Measurements from ENCODE around the gene COL1A2. TPM values are rescaled to one million over a fixed set of nuclear protein-coding genes. Genes with fewer than 3 reads are reported as not detected.

The COL1A2 gene
- 100 to 1,000 TPM in 2 of 3 donors, 10 to 100 TPM in 1; 94.5 to 300 (median 113) TPM for total RNA-seq

GRCh38 chr7:94394437-94395140, at the start of gene COL1A2:
Gene COL1A2 (plus strand): TSS chr7:94394895. CDS start chr7:94395032, 137 bp downstream.
- no peaks in the 10 kb centered on the region for H3K4me1 ChIP-seq
- H3K27ac ChIP-seq: peak within 1 kb of the TSS; percentile 73 to 82
- no peaks in the 10 kb centered on the region for H3K27me3 ChIP-seq
- peak within 1 kb of the TSS; percentile 52 to 70 (median 68) for H3K4me3 ChIP-seq
- H3K36me3 ChIP-seq: no peaks in the 10 kb centered on the region
- intact Hi-C loops (cut with DNase I; ENCODE audit: low total_unique reads): no loop called here
- DNase-seq (ENCODE audit: low spot score in 2 of 2): peak; percentile 51 to 56
- TF ChIP-seq POLR2AphosphoS5 (IDR thresholded peaks at IDR 0.05) (peak; percentile 40 to 73 (median 48)), POLR2A (IDR thresholded peaks at IDR 0.05) (no peak), CTCF (IDR thresholded peaks at IDR 0.05) (no peak)
- H3K9me3 ChIP-seq: no peaks in the 10 kb centered on the region

- Histone ChIP-seq H3K4me1 (no peaks in the 10 kb centered on the region), H3K4me3 (no peak overlapping the region), H3K9me3 (no peaks in the 10 kb centered on the region), H3K36me3 (no peaks in the 10 kb centered on the region), H3K27ac (no peak overlapping the region), H3K27me3 (no peaks in the 10 kb centered on the region)
- DNase-seq (ENCODE audit: low spot score in 2 of 2): no peak
- intact Hi-C loops (cut with DNase I; ENCODE audit: low total_unique reads): no loop called here
- TF ChIP-seq POLR2A (IDR thresholded peaks at IDR 0.05) (no peak), POLR2AphosphoS5 (IDR thresholded peaks at IDR 0.05) (no peak), CTCF (IDR thresholded peaks at IDR 0.05) (no peak)
These were observed 48.8 kb upstream of the COL1A2 start for GRCh38 chr7:94345907-94346306.

GRCh38 chr7:94348142-94348541, 46.6 kb upstream of the COL1A2 start:
- Histone ChIP-seq H3K4me3 (no peak overlapping the region), H3K4me1 (no peaks in the 10 kb centered on the region), H3K9me3 (no peaks in the 10 kb centered on the region), H3K27ac (peak overlapping the region in 1 of 2 donors; percentile 20), H3K36me3 (no peaks in the 10 kb centered on the region), H3K27me3 (no peaks in the 10 kb centered on the region)
- intact Hi-C loops (cut with DNase I; ENCODE audit: low total_unique reads): no loop called here
- no peak for DNase-seq (ENCODE audit: low spot score in 2 of 2)
- no peak for TF ChIP-seq CTCF (IDR thresholded peaks at IDR 0.05)
- TF ChIP-seq POLR2AphosphoS5 (IDR thresholded peaks at IDR 0.05): peak in 2 of 3 donors; percentile 41 to 52

GRCh38 chr7:94350734-94351133, 44.0 kb upstream of the COL1A2 start:
- TF ChIP-seq POLR2A (IDR thresholded peaks at IDR 0.05) (no peak), POLR2AphosphoS5 (IDR thresholded peaks at IDR 0.05) (no peak), CTCF (IDR thresholded peaks at IDR 0.05) (no peak)
- no peak for DNase-seq (ENCODE audit: low spot score in 2 of 2)
- intact Hi-C loops (cut with DNase I; ENCODE audit: low total_unique reads): no loop called here
- Histone ChIP-seq H3K27me3 (no peaks in the 10 kb centered on the region), H3K27ac (no peak overlapping the region), H3K9me3 (no peaks in the 10 kb centered on the region), H3K4me3 (no peak overlapping the region), H3K4me1 (no peaks in the 10 kb centered on the region), H3K36me3 (no peaks in the 10 kb centered on the region)

- Histone ChIP-seq H3K9me3 (no peaks in the 10 kb centered on the region), H3K36me3 (no peaks in the 10 kb centered on the region), H3K27ac (no peak overlapping the region), H3K27me3 (no peaks in the 10 kb centered on the region), H3K4me3 (no peak overlapping the region), H3K4me1 (no peaks in the 10 kb centered on the region)
- intact Hi-C loops (cut with DNase I; ENCODE audit: low total_unique reads): no loop called here
- no peak for TF ChIP-seq POLR2A (IDR thresholded peaks at IDR 0.05)
- no peak for TF ChIP-seq CTCF (IDR thresholded peaks at IDR 0.05)
- no peak for TF ChIP-seq POLR2AphosphoS5 (IDR thresholded peaks at IDR 0.05)
- no peak for DNase-seq (ENCODE audit: low spot score in 2 of 2)
These were observed 43.0 kb upstream of the COL1A2 start for GRCh38 chr7:94351703-94352102.
